ENCODE results near the gene SLC27A2.

The SLC27A2 gene

GRCh38 chr15:50232791-50233190 lies 50.8 kb downstream of the SLC27A2 start:
- WGBS, 2 experiments: 78 to 100% methylated on average over 1 to 2 of the region's 2 CpGs
- no peaks in the 10 kb centered on the region for H3K36me3 ChIP-seq (ENCODE audit: control insufficient read depth, insufficient read depth, low read length)
- H3K27ac ChIP-seq (ENCODE audit: insufficient read depth, low read depth, low read length, poor library complexity, severe bottlenecking): no peak overlapping the region
- H3K4me3 ChIP-seq (ENCODE audit: insufficient read depth, low read depth, low read length): no peak overlapping the region
- H3K9me3 ChIP-seq (ENCODE audit: control insufficient read depth, low read length): no peaks in the 10 kb centered on the region
- H3K4me1 ChIP-seq (ENCODE audit: control insufficient read depth, insufficient read depth, low read length): no peaks in the 10 kb centered on the region
- no peaks in the 10 kb centered on the region for H3K27me3 ChIP-seq (ENCODE audit: control insufficient read depth, insufficient read depth, low read length, poor library complexity, severe bottlenecking)

DNA sequence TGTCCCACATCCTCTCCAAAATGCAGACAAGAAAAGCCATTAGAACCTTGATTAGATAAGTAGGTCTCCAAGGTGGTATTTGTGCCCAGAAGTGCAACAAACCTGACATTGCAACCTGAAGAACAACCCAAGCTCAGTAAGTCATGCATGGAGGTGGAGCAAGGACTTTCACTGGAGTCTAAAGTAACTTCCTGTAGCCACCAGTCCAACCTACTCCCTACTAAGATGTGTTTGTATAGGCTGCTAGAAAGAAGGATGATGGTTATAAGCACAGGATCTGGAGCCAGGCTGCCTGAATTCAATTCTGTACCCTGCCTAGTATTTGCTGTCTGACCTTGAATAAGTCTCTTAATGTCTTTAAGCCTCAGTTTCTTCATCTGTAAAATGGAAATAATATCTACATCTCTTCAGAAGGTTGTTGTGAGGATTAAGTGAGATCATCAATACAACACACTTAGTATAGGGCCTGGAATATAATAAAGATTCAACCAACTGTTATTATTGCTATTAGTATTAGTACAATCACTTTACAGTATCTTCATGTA lies 51.3 kb downstream of the SLC27A2 start:
- no peak overlapping the region for H3K4me3 ChIP-seq (ENCODE audit: insufficient read depth, low read depth, low read length)
- no peaks in the 10 kb centered on the region for H3K4me1 ChIP-seq (ENCODE audit: control insufficient read depth, insufficient read depth, low read length)
- no peaks in the 10 kb centered on the region for H3K9me3 ChIP-seq (ENCODE audit: control insufficient read depth, low read length)
- H3K27me3 ChIP-seq (ENCODE audit: control insufficient read depth, insufficient read depth, low read length, poor library complexity, severe bottlenecking): no peaks in the 10 kb centered on the region
- no peaks in the 10 kb centered on the region for H3K36me3 ChIP-seq (ENCODE audit: control insufficient read depth, insufficient read depth, low read length)
- no peak overlapping the region for H3K27ac ChIP-seq (ENCODE audit: insufficient read depth, low read depth, low read length, poor library complexity, severe bottlenecking)

GRCh38 chr15:50234764-50235163 lies 52.8 kb downstream of the SLC27A2 start:
- Histone ChIP-seq H3K4me1 (ENCODE audit: control insufficient read depth, insufficient read depth, low read length) (no peaks in the 10 kb centered on the region), H3K27me3 (ENCODE audit: control insufficient read depth, insufficient read depth, low read length, poor library complexity, severe bottlenecking) (no peaks in the 10 kb centered on the region)

GRCh38 chr15:50235794-50236193 lies 53.8 kb downstream of the SLC27A2 start:
- no peaks in the 10 kb centered on the region for H3K36me3 ChIP-seq (ENCODE audit: control insufficient read depth, insufficient read depth, low read length)
- no peak overlapping the region for H3K4me3 ChIP-seq (ENCODE audit: insufficient read depth, low read depth, low read length)
- H3K27ac ChIP-seq (ENCODE audit: insufficient read depth, low read depth, low read length, poor library complexity, severe bottlenecking): no peak overlapping the region
- no peaks in the 10 kb centered on the region for H3K9me3 ChIP-seq (ENCODE audit: control insufficient read depth, low read length)
- H3K27me3 ChIP-seq (ENCODE audit: control insufficient read depth, insufficient read depth, low read length, poor library complexity, severe bottlenecking): no peaks in the 10 kb centered on the region
- 93 to 96% methylated on average over 1 of the region's 1 CpG for WGBS, 2 experiments
- H3K4me1 ChIP-seq (ENCODE audit: control insufficient read depth, insufficient read depth, low read length): no peaks in the 10 kb centered on the region

More at GRCh38 chr15:50234764-50235163, 52.8 kb downstream of the SLC27A2 start:
- 100% methylated on average over 1 to 2 of the region's 2 CpGs for WGBS, 2 experiments
- H3K4me3 ChIP-seq (ENCODE audit: insufficient read depth, low read depth, low read length): no peak overlapping the region
- no peaks in the 10 kb centered on the region for H3K9me3 ChIP-seq (ENCODE audit: control insufficient read depth, low read length)
- no peak overlapping the region for H3K27ac ChIP-seq (ENCODE audit: insufficient read depth, low read depth, low read length, poor library complexity, severe bottlenecking)
- H3K36me3 ChIP-seq (ENCODE audit: control insufficient read depth, insufficient read depth, low read length): no peaks in the 10 kb centered on the region

GRCh38 chr15:50236433-50236832 lies 54.4 kb downstream of the SLC27A2 start:
- Histone ChIP-seq H3K27me3 (ENCODE audit: control insufficient read depth, insufficient read depth, low read length, poor library complexity, severe bottlenecking) (no peaks in the 10 kb centered on the region), H3K4me3 (ENCODE audit: insufficient read depth, low read depth, low read length) (no peak overlapping the region), H3K36me3 (ENCODE audit: control insufficient read depth, insufficient read depth, low read length) (no peaks in the 10 kb centered on the region), H3K27ac (ENCODE audit: insufficient read depth, low read depth, low read length, poor library complexity, severe bottlenecking) (no peak overlapping the region), H3K4me1 (ENCODE audit: control insufficient read depth, insufficient read depth, low read length) (no peaks in the 10 kb centered on the region), H3K9me3 (ENCODE audit: control insufficient read depth, low read length) (no peaks in the 10 kb centered on the region)
- 89 to 97% methylated on average over 9 of the region's 9 CpGs for WGBS, 2 experiments

- no peak overlapping the region for H3K27ac ChIP-seq (ENCODE audit: insufficient read depth, low read depth, low read length, poor library complexity, severe bottlenecking)
- no peaks in the 10 kb centered on the region for H3K9me3 ChIP-seq (ENCODE audit: control insufficient read depth, low read length)
- WGBS, 2 experiments: 93 to 99% methylated on average over 2 of the region's 2 CpGs
- no peaks in the 10 kb centered on the region for H3K27me3 ChIP-seq (ENCODE audit: control insufficient read depth, insufficient read depth, low read length, poor library complexity, severe bottlenecking)
- H3K36me3 ChIP-seq (ENCODE audit: control insufficient read depth, insufficient read depth, low read length): no peaks in the 10 kb centered on the region
- no peak overlapping the region for H3K4me3 ChIP-seq (ENCODE audit: insufficient read depth, low read depth, low read length)
- no peaks in the 10 kb centered on the region for H3K4me1 ChIP-seq (ENCODE audit: control insufficient read depth, insufficient read depth, low read length)
Measured at GRCh38 chr15:50238255-50238654, 56.3 kb downstream of the SLC27A2 start.

DNA sequence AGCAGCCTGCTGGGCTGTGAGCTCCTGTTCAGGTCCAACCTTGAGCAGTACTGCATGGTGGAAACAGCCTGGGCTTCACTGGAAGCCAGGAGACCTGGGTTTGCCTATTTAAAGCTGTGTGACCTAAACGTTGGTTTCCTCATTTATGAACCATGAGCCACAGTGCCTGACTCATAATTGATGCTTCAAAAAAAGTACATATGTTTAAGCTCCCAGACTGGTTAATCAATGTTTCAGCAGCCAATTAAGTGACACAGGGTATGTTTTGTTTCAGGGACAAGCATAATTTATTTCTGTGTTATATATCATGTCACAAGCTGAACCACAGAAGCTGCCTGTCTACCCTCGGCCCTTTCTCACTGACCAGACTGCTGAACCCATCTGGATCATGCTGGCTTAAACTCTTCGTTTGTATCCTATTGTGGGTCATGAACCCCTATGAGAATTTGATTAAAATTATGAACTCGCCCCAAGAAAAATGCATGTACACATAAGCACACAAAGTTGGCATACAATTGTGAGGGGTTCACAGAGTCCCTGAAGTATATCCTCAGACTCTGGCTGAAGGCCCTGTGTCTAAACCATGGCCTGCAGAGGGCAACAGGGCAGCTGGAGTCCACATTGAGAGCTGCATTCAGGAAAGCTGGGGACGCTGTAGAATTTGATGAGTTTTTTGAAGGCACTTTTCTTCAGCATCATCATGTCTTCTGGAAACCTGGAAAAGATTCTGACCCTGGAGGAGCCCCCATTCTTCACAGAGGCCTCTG lies 59.9 kb downstream of the SLC27A2 start:
- Histone ChIP-seq H3K27me3 (ENCODE audit: control insufficient read depth, insufficient read depth, low read length, poor library complexity, severe bottlenecking) (no peaks in the 10 kb centered on the region), H3K4me3 (ENCODE audit: insufficient read depth, low read depth, low read length) (no peak overlapping the region), H3K4me1 (ENCODE audit: control insufficient read depth, insufficient read depth, low read length) (no peaks in the 10 kb centered on the region), H3K9me3 (ENCODE audit: control insufficient read depth, low read length) (no peaks in the 10 kb centered on the region), H3K27ac (ENCODE audit: insufficient read depth, low read depth, low read length, poor library complexity, severe bottlenecking) (no peak overlapping the region), H3K36me3 (ENCODE audit: control insufficient read depth, insufficient read depth, low read length) (no peaks in the 10 kb centered on the region)
- 88 to 93% methylated on average over 5 of the region's 5 CpGs for WGBS, 2 experiments

DNA sequence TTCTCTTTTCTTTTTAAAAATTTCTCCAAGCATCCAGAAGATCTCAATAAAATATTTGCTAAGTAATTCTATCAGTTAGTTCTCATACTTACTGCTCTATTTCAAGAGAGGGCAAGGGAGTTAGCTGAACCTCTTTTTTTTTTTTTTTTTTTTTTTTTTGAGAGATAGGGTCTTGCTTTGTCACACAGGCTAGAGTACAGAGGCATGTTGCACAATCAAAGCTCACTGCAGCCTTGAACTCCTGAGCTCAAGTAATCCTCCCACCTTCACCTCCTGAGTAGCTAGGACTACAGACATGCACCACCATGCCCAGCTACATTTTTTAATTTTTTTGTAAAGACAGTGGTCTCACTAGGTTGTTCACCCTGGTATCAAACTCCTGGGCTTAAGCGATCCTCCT lies 62.2 kb downstream of the SLC27A2 start:
- Histone ChIP-seq H3K36me3 (ENCODE audit: control insufficient read depth, insufficient read depth, low read length) (no peaks in the 10 kb centered on the region), H3K4me1 (ENCODE audit: control insufficient read depth, insufficient read depth, low read length) (no peaks in the 10 kb centered on the region), H3K27me3 (ENCODE audit: control insufficient read depth, insufficient read depth, low read length, poor library complexity, severe bottlenecking) (no peaks in the 10 kb centered on the region), H3K9me3 (ENCODE audit: control insufficient read depth, low read length) (no peaks in the 10 kb centered on the region), H3K4me3 (ENCODE audit: insufficient read depth, low read depth, low read length) (no peak overlapping the region), H3K27ac (ENCODE audit: insufficient read depth, low read depth, low read length, poor library complexity, severe bottlenecking) (no peak overlapping the region)
- 96% methylated on average over 1 of the region's 1 CpG for WGBS, 2 experiments

DNA sequence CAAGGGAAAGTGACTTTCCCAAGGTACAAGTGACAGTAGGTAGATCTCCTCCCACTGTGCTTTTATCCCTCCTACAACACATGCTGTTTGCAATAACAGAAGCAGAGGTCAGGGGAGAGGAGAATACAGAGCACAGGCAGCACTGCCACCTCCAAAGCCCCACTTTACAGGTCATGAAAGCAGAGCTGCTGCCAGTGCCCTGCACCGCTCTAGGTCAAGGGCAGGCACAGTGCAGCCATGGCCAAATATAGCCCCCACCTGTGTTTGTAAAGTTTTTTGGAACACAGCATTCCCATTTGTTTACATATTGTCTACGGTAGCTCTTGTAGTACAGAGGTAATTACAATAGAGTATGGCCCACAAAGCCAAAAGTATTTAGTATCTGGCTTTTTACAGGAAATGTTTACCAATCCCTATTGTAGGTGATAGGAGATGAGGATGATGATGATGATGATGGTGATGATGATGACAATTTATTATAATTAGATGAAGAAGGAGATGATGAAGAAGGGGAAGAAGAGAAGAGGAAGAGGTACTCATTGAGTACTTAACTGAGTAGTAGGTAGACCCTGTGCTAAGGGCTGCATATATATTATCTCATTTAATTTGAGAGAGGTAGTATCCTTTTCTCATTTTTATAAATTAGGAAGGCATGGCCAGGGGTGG lies 63.1 kb downstream of the SLC27A2 start:
- Histone ChIP-seq H3K4me3 (ENCODE audit: insufficient read depth, low read depth, low read length) (no peak overlapping the region), H3K9me3 (ENCODE audit: control insufficient read depth, low read length) (no peaks in the 10 kb centered on the region), H3K4me1 (ENCODE audit: control insufficient read depth, insufficient read depth, low read length) (no peaks in the 10 kb centered on the region), H3K27me3 (ENCODE audit: control insufficient read depth, insufficient read depth, low read length, poor library complexity, severe bottlenecking) (no peaks in the 10 kb centered on the region), H3K36me3 (ENCODE audit: control insufficient read depth, insufficient read depth, low read length) (no peaks in the 10 kb centered on the region), H3K27ac (ENCODE audit: insufficient read depth, low read depth, low read length, poor library complexity, severe bottlenecking) (no peak overlapping the region)
- WGBS, 2 experiments: 92 to 97% methylated on average over 2 of the region's 2 CpGs

DNA sequence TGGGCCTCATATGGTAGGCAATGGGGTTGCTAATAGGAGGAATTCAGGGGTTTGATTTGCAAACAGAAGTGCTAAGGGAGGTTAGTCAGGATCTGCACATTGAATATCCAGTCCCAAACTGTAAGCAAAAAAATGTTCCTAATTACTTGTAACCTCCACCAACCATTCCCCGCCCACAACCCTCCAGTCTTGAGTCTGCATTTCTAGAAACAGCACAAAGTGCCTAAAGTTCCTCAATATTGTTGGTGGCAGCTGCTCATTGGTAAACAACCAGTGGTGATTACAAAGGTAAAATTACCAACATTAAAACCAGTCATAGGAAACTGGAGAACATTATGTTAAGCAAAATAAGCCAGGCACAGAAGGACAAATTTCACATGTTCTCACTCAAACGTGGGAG lies 64.6 kb downstream of the SLC27A2 start:
- Histone ChIP-seq H3K27me3 (ENCODE audit: control insufficient read depth, insufficient read depth, low read length, poor library complexity, severe bottlenecking) (no peaks in the 10 kb centered on the region), H3K4me1 (ENCODE audit: control insufficient read depth, insufficient read depth, low read length) (no peaks in the 10 kb centered on the region), H3K9me3 (ENCODE audit: control insufficient read depth, low read length) (no peaks in the 10 kb centered on the region), H3K27ac (ENCODE audit: insufficient read depth, low read depth, low read length, poor library complexity, severe bottlenecking) (no peak overlapping the region), H3K36me3 (ENCODE audit: control insufficient read depth, insufficient read depth, low read length) (no peaks in the 10 kb centered on the region), H3K4me3 (ENCODE audit: insufficient read depth, low read depth, low read length) (no peak overlapping the region)
- 94 to 100% methylated on average over 2 of the region's 2 CpGs for WGBS, 2 experiments

All from ectodermal cell (in vitro differentiated cells).